GM12878 (cell line): ENCODE results near the gene MTR. TPM values are rescaled to one million over a fixed set of nuclear protein-coding genes. Genes with fewer than 3 reads are reported as not detected.

Experiments
- ATAC-seq: fragments of 200-7000 bp; cut with Tn5 transposase; 3 replicates; pipeline ENCODE4 v1.9.1; 2020; ENCODE audit warnings: mild to moderate bottlenecking, moderate library complexity
- BruUV-seq: library from RNA; stranded (reverse); fragments of 400-500 nt; replicated peaks from 2 replicates; lab custom pipeline; 2021; lab: Mats Ljungman, UMichigan
- CTCF ChIA-PET: fragments of 300-600 bp; sonication (Branson Sonifier 250); formaldehyde crosslinking; extraction: SDS; loops from one replicate; lab custom pipeline; 2021; ENCODE audit warnings: inconsistent platforms; lab: Yijun Ruan, JAX
- POLR2A ChIA-PET: fragments of 350-600 bp; formaldehyde crosslinking; extraction: SDS; loops from one replicate; lab custom pipeline; 2021; ENCODE audit warnings: inconsistent platforms; lab: Charles Lee
- RAD21 ChIA-PET: fragments of 300-600 bp; sonication (Branson Sonifier 250); formaldehyde crosslinking; loops from one replicate; lab custom pipeline; 2023; ENCODE audit warnings: antibody characterized with exemption; ENCODE audit not compliant: unreplicated experiment; lab: Charles Lee
- SMC1A ChIA-PET: fragments of 300-600 bp; sonication (Branson Sonifier 250); formaldehyde crosslinking; loops from one replicate; lab custom pipeline; 2023; ENCODE audit not compliant: unreplicated experiment, uncharacterized antibody; lab: Charles Lee
- DNase-seq: peaks from one replicate; pipeline ENCODE4 v3.0.0-alpha.2; 2011; ENCODE audit warnings: low read depth, low spot score
- FAIRE-seq: peaks from 3 replicates; lab custom pipeline; 2011; peaks lifted over from hg19 to GRCh38; lab: Jason Lieb, UNC
- H2AFZ ChIP-seq: 2 replicates; pipeline ENCODE4 v1.6.0; 2011; ENCODE audit warnings: low read depth, low read length, control low read depth; ENCODE audit not compliant: control insufficient read depth
- H3K27ac ChIP-seq: 2 replicates; pipeline ENCODE4 v1.5.1; 2011; ENCODE audit warnings: control low read depth; ENCODE audit not compliant: control insufficient read depth, insufficient read depth
- H3K27me3 ChIP-seq, 2 experiments: replicated peaks in 1 of 2; 2 replicates each; pipeline versions ENCODE4 v1.6.0 to v1.6.1; 2011; ENCODE audit warnings: low read length in 1 of 2; ENCODE audit not compliant: control insufficient read depth in 2 of 2, insufficient read depth in 2 of 2
- H3K36me3 ChIP-seq, 2 experiments: 2 replicates each; pipeline ENCODE4 v1.5.1; 2011; ENCODE audit warnings: low read length in 1 of 2; ENCODE audit not compliant: control insufficient read depth in 2 of 2, insufficient read depth in 2 of 2
- H3K4me1 ChIP-seq: 2 replicates; pipeline ENCODE4 v1.6.1; 2011; ENCODE audit warnings: mild to moderate bottlenecking, low read length, moderate library complexity, mixed read lengths; ENCODE audit not compliant: control insufficient read depth, insufficient read depth
- H3K4me2 ChIP-seq: 2 replicates; pipeline ENCODE4 v1.6.0; 2011; ENCODE audit warnings: control low read depth; ENCODE audit not compliant: control insufficient read depth, insufficient read depth
- H3K4me3 ChIP-seq: fragments of 200-600 bp; sonication (generic); 2 replicates; pipeline ENCODE4 v1.5.1; 2016
- H3K79me2 ChIP-seq: 2 replicates; pipeline ENCODE4 v1.6.0; 2011; ENCODE audit warnings: low read length; ENCODE audit not compliant: control insufficient read depth, insufficient read depth
- H3K9ac ChIP-seq: 2 replicates; pipeline ENCODE4 v1.8.0; 2011; ENCODE audit warnings: low read length, control low read depth, mixed read lengths; ENCODE audit not compliant: control insufficient read depth, insufficient read depth
- H3K9me3 ChIP-seq: replicated peaks from 3 replicates; pipeline ENCODE4 v1.5.1; 2011; ENCODE audit warnings: mild to moderate bottlenecking, low read length; ENCODE audit not compliant: control insufficient read depth, insufficient read depth
- H4K20me1 ChIP-seq: 2 replicates; pipeline ENCODE4 v1.6.0; 2011; ENCODE audit not compliant: control insufficient read depth, insufficient read depth
- EED ChIP-seq: sonication (generic); IDR thresholded peaks from 2 replicates; pipeline ENCODE4 v1.6.1; 2016; ENCODE audit warnings: antibody characterized with exemption, low read depth
- EP300 ChIP-seq, 2 experiments: fragments of 150-350 bp in 1 of 2; IDR thresholded peaks; 2 replicates each; pipeline ENCODE4 v1.6.1; 2011 to 2012; ENCODE audit warnings: low read depth in 2 of 2, low read length in 2 of 2, borderline replicate concordance in 1 of 2, improper control_type of control experiment in 1 of 2, inconsistent platforms in 1 of 2; ENCODE audit not compliant: control insufficient read depth in 1 of 2
- HDAC6 ChIP-seq: fragments of 200-600 bp; sonication (generic); IDR thresholded peaks from one replicate; pipeline ENCODE4 v1.8.0; 2017; ENCODE audit warnings: antibody characterized with exemption; ENCODE audit not compliant: unreplicated experiment
- IRF4 ChIP-seq: IDR thresholded peaks from 2 replicates; pipeline ENCODE4 v1.6.1; 2011; ENCODE audit warnings: low read depth, low read length
- KAT2A ChIP-seq: conservative IDR thresholded peaks from 2 replicates; pipeline ENCODE4 v1.6.1; 2011; ENCODE audit warnings: low read depth, low read length; ENCODE audit not compliant: control insufficient read depth
- NR2F1 ChIP-seq: fragments of 450-650 bp; conservative IDR thresholded peaks from 2 replicates; pipeline ENCODE4 v1.6.1; 2017; ENCODE audit warnings: mild to moderate bottlenecking
- PBX3 ChIP-seq: IDR thresholded peaks from 2 replicates; pipeline ENCODE4 v1.6.1; 2011; ENCODE audit warnings: mild to moderate bottlenecking, low read depth, low read length, moderate library complexity; ENCODE audit not compliant: insufficient replicate concordance
- SIN3A ChIP-seq: IDR thresholded peaks from 2 replicates; pipeline ENCODE4 v1.6.1; 2012; ENCODE audit warnings: low read depth, low read length, improper control_type of control experiment
- TBL1XR1 ChIP-seq: IDR thresholded peaks from 2 replicates; pipeline ENCODE4 v1.6.1; 2012; ENCODE audit warnings: low read depth, low read length, improper control_type of control experiment
- ZSCAN29 ChIP-seq: fragments of 450-650 bp; IDR thresholded peaks from 2 replicates; pipeline ENCODE4 v1.6.1; 2017; ENCODE audit warnings: mild to moderate bottlenecking, moderate library complexity
- WGBS: methylation state at CpG from one replicate; pipeline ENCODE4 v1.1.6; 2016; ENCODE audit warnings: low lambda C conversion rate; ENCODE audit not compliant: insufficient replicate concordance, insufficient coverage; ENCODE audit errors: missing lambda C conversion rate; 5-methylcytosine and 5-hydroxymethylcytosine counted together
- in situ Hi-C: fragments of 300-500 bp; cut with MboI; formaldehyde crosslinking; loops from 9 replicates; pipeline ENCODE4 v1.14.3; 2018; ENCODE audit warnings: mixed read lengths
- intact Hi-C: fragments of 100-400 bp; cut with micrococcal nuclease; formaldehyde crosslinking; loops from one replicate; pipeline ENCODE4 v1.14.2; 2022; ENCODE audit not compliant: unreplicated experiment
- polyA plus RNA-seq, 11 experiments: library from polyadenylated mRNA; depleted of rRNA in 4 of 11; unstranded in 6 of 11; stranded (reverse) in 5 of 11; fragments of >200 nt; fragmentation: Nextera tagmentation in 4 of 11; fragmentation: Illumina TruSeq in 1 of 11; extraction: Ambion mirVana in 4 of 11; extraction: Trizol in 1 of 11; gene quantifications; 1 replicate in 1 of 11; 2 replicates in 10 of 11; pipeline versions ENCODE4 v1.2.1 to v1.2.3, GENCODE V29; 2011 to 2016; ENCODE audit warnings: inconsistent platforms in 2 of 11, missing spikeins in 2 of 11, low read depth in 1 of 11
- total RNA-seq, 4 experiments: library from RNA; depleted of rRNA in 3 of 4; stranded (reverse); fragments of >200 nt in 3 of 4; fragmentation: Illumina TruSeq in 1 of 4; extraction: Trizol in 1 of 4; gene quantifications; 2 replicates each; pipeline versions ENCODE4 v1.2.1 to v1.2.3, GENCODE V29; 2013 to 2021
- TF ChIP-seq, protein P1 (sequence below): fragments of 450-650 bp; IDR thresholded peaks from 2 replicates; pipeline ENCODE4 v1.6.1; 2014; ENCODE audit warnings: mild to moderate bottlenecking

The MTR gene
- total and polyA plus RNA-seq, 10 of the 15 experiments (the other 5 are each of a cell fraction or from before 2014, with no cell fraction given): 2.4 to 38.7 (median 16.5) TPM

GRCh38 chr1:236795035-236795756 is at the start of gene MTR (continued):
- TF ChIP-seq PBX3 (peak; percentile 62), KAT2A (no peak), IRF4 (no peak), NR2F1 (peak; percentile 43; the same call in 1 of the 2 replicates), TBL1XR1 (0 out of 2 replicates have a peak, but pooled peaks have one; percentile 9), SIN3A (peak; percentile 70)
- TF ChIP-seq, all 136 proteins: peak for 67

- DNase-seq (no peak), FAIRE-seq (no peak), ATAC-seq (no peak)
- ChIA-PET SMC1A (no interaction called here), CTCF (interaction anchor here (1.2 kb wide), 1 partner anchor 12 kb away, joined by 4 read pairs; no protein-coding TSS in a partner anchor), POLR2A (interaction anchor here (0.7 kb wide), 1 partner anchor 41 kb away, joined by 3 read pairs; no protein-coding TSS in a partner anchor), RAD21 (no interaction called here)
- Histone ChIP-seq H3K9ac (no peak overlapping the region), H3K4me1 (no peaks in the 10 kb centered on the region), H4K20me1 (no peaks in the 10 kb centered on the region), H2AFZ (no peak overlapping the region), H3K36me3 (no peaks in the 10 kb centered on the region), H3K27ac (no peak overlapping the region), H3K4me2 (no peak overlapping the region), H3K79me2 (no peaks in the 10 kb centered on the region), H3K9me3 (no peaks in the 10 kb centered on the region), H3K27me3 (no peaks in the 10 kb centered on the region), H3K4me3 (no peak overlapping the region)
- 43% methylated on average over 5 of the region's 5 CpGs for WGBS
- TF ChIP-seq HDAC6: no peak
- TF ChIP-seq EP300 (IDR thresholded peaks at IDR 0.05; ENCODE audit: borderline replicate concordance in 1 of 2, control insufficient read depth in 1 of 2, low read depth in 2 of 2, low read length in 2 of 2): no peak
- TF ChIP-seq, protein P1, sequence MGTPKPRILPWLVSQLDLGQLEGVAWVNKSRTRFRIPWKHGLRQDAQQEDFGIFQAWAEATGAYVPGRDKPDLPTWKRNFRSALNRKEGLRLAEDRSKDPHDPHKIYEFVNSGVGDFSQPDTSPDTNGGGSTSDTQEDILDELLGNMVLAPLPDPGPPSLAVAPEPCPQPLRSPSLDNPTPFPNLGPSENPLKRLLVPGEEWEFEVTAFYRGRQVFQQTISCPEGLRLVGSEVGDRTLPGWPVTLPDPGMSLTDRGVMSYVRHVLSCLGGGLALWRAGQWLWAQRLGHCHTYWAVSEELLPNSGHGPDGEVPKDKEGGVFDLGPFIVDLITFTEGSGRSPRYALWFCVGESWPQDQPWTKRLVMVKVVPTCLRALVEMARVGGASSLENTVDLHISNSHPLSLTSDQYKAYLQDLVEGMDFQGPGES: no peak
- TF ChIP-seq EED: no peak
- no peak for TF ChIP-seq ZSCAN29
- in situ Hi-C loops: no loop called here
- no TSS peak for BruUV-seq
- intact Hi-C loops: no loop called here
Measured at GRCh38 chr1:236746785-236747184, 48.3 kb upstream of the MTR start.
